IMR-90 (cell line): ENCODE data around the gene SPATS2L.

Experiments
- BHLHE40 ChIP-seq: fragments of 150-350 bp; IDR thresholded peaks from 2 replicates; pipeline ENCODE4 v1.6.1; 2016; ENCODE audit warnings: mild to moderate bottlenecking, low read depth, low read length
- CEBPB ChIP-seq: IDR thresholded peaks from 2 replicates; pipeline ENCODE4 v1.6.1; 2012; ENCODE audit warnings: low read depth, low read length, improper control_type of control experiment
- CTCF ChIP-seq: conservative IDR thresholded peaks from 2 replicates; pipeline ENCODE4 v1.5.1; 2012; ENCODE audit warnings: mild to moderate bottlenecking, low read depth, low read length, improper control_type of control experiment
- ELK1 ChIP-seq: fragments of 150-350 bp; IDR thresholded peaks from 2 replicates; pipeline ENCODE4 v1.6.1; 2016; ENCODE audit warnings: low read depth, mild to moderate bottlenecking, low read length, moderate library complexity, borderline replicate concordance
- RCOR1 ChIP-seq: IDR thresholded peaks from 2 replicates; pipeline ENCODE4 v1.6.1; 2012; ENCODE audit warnings: mild to moderate bottlenecking, low read length, improper control_type of control experiment; ENCODE audit not compliant: insufficient replicate concordance
- SMC3 ChIP-seq: fragments of 150-350 bp; IDR thresholded peaks from 2 replicates; pipeline ENCODE4 v1.6.1; 2016; ENCODE audit warnings: low read depth, mild to moderate bottlenecking, antibody characterized with exemption, low read length, moderate library complexity

- TF ChIP-seq BHLHE40 (no peak), RCOR1 (no peak), CTCF (no peak), CEBPB (0 out of 2 replicates have a peak, but pooled peaks have one; percentile 17), ELK1 (no peak), SMC3 (no peak)
Measured at GRCh38 chr2:200435379-200435778, 128.9 kb downstream of the SPATS2L start.
